ENCODE measurements around the gene CD68.

CD68 gene

DNA sequence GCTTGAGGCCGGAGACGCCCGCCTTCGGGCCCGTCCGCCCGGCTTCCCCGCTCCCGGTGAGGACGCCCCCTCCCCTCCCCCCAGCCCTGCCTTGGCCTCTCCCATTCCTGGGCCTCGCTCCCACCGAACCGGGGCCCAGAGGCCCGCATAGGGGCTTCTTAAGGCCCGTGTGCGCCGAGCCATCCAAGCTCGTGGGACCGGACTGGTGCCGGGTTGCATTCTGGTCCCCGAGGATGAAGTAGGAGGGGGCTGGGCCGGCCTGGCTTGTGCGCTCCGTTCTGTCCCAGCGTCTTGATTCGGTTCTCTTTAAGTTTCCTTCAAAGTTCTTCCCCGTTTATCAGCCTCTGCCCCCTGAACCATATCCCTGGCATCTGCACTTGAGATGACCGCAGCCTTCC lies 17.2 kb upstream of the CD68 start:
- H3K27me3 ChIP-seq (ENCODE audit: control insufficient read depth, insufficient read depth, low read length) = no peaks in the 10 kb centered on the region
- peak overlapping the region; percentile 96 for H3K27ac ChIP-seq
- H3K9ac ChIP-seq = peak overlapping the region; percentile 85
- H3K4me3 ChIP-seq (ENCODE audit: low read depth, low read length) = peak overlapping the region; percentile 87
- peaks cover 31% of the 10 kb centered on the region for H3K4me1 ChIP-seq
- peaks cover 23% of the 10 kb centered on the region for H3K79me2 ChIP-seq
- no peaks in the 10 kb centered on the region for H3K9me3 ChIP-seq (ENCODE audit: control insufficient read depth, low read length)
- H2AFZ ChIP-seq = peak overlapping the region; percentile 93
- no peaks in the 10 kb centered on the region for H3K36me3 ChIP-seq (ENCODE audit: control insufficient read depth, insufficient read depth, low read length)
- H3K4me2 ChIP-seq (ENCODE audit: low read length) = peak overlapping the region; percentile 99
- no peak for TF ChIP-seq CTCF (IDR thresholded peaks at IDR 0.05)

GRCh38 chr17:7563115-7563869 lies 16.1 kb upstream of the CD68 start:
- no peak overlapping the region for H2AFZ ChIP-seq
- H3K4me1 ChIP-seq = peaks cover 24% of the 10 kb centered on the region
- no peak for TF ChIP-seq CTCF (IDR thresholded peaks at IDR 0.05)
- H3K9ac ChIP-seq = no peak overlapping the region
- H3K79me2 ChIP-seq = peaks cover 26% of the 10 kb centered on the region
- H3K4me2 ChIP-seq (ENCODE audit: low read length) = peak overlapping the region; percentile 99
- H3K27me3 ChIP-seq (ENCODE audit: control insufficient read depth, insufficient read depth, low read length) = no peaks in the 10 kb centered on the region
- H3K36me3 ChIP-seq (ENCODE audit: control insufficient read depth, insufficient read depth, low read length) = no peaks in the 10 kb centered on the region
- H3K9me3 ChIP-seq (ENCODE audit: control insufficient read depth, low read length) = no peaks in the 10 kb centered on the region
- H3K4me3 ChIP-seq (ENCODE audit: low read depth, low read length) = peak overlapping the region; percentile 87
- H3K27ac ChIP-seq = no peak overlapping the region

DNA sequence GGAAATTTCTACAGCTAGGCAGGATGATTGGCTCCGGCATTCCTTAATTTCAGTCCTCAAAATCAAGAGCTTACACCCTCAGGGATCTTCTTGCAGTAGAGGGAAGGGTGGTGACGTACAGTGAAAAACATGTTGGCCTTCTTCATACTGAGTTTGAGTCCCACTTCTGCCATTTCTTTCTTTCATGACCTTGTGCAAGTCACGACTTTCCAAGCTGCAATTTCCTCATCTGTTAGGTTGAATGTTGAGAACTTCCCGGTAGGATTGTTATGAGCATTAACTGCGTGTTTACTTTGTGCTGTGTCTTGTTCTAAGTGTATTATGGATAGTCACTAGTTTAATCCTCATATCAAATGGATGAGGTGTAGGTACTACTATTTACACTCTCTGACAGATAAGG lies 9.9 kb upstream of the CD68 start:
- Histone ChIP-seq H3K4me2 (ENCODE audit: low read length) (no peak overlapping the region), H3K4me3 (ENCODE audit: low read depth, low read length) (no peak overlapping the region), H3K79me2 (peaks cover 17% of the 10 kb centered on the region), H3K36me3 (ENCODE audit: control insufficient read depth, insufficient read depth, low read length) (no peaks in the 10 kb centered on the region), H3K27ac (no peak overlapping the region), H3K9me3 (ENCODE audit: control insufficient read depth, low read length) (no peaks in the 10 kb centered on the region), H3K9ac (no peak overlapping the region), H2AFZ (no peak overlapping the region), H3K27me3 (ENCODE audit: control insufficient read depth, insufficient read depth, low read length) (no peaks in the 10 kb centered on the region), H3K4me1 (peaks cover 2% of the 10 kb centered on the region)
- no peak for TF ChIP-seq CTCF (IDR thresholded peaks at IDR 0.05)

DNA sequence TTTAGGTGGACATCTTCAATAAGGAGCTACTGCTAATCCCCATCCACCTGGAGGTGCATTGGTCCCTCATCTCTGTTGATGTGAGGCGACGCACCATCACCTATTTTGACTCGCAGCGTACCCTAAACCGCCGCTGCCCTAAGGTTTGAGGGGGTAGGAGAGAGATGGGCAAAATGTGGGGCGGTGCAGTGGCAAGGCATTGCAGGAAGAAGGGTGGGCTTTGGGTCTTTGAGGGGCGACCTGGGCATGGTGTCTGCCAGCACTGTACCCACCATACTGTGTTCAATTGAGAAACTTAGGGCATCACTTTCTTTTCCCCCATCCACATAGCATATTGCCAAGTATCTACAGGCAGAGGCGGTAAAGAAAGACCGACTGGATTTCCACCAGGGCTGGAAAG lies 9.1 kb upstream of the CD68 start:
- Histone ChIP-seq H3K27ac (no peak overlapping the region), H3K4me3 (ENCODE audit: low read depth, low read length) (no peak overlapping the region), H3K27me3 (ENCODE audit: control insufficient read depth, insufficient read depth, low read length) (no peaks in the 10 kb centered on the region), H3K36me3 (ENCODE audit: control insufficient read depth, insufficient read depth, low read length) (no peaks in the 10 kb centered on the region), H2AFZ (no peak overlapping the region), H3K4me2 (ENCODE audit: low read length) (no peak overlapping the region), H3K4me1 (peaks cover 7% of the 10 kb centered on the region), H3K9ac (no peak overlapping the region), H3K9me3 (ENCODE audit: control insufficient read depth, low read length) (no peaks in the 10 kb centered on the region), H3K79me2 (peaks cover 16% of the 10 kb centered on the region)
- TF ChIP-seq CTCF (IDR thresholded peaks at IDR 0.05) = no peak

GRCh38 chr17:7572338-7572587 lies 7.2 kb upstream of the CD68 start:
- TF ChIP-seq CTCF (IDR thresholded peaks at IDR 0.05) = no peak
- H3K36me3 ChIP-seq (ENCODE audit: control insufficient read depth, insufficient read depth, low read length) = no peaks in the 10 kb centered on the region

More at GRCh38 chr17:7572338-7572587, 7.2 kb upstream of the CD68 start:
- Histone ChIP-seq H3K4me1 (peaks cover 9% of the 10 kb centered on the region), H3K27me3 (ENCODE audit: control insufficient read depth, insufficient read depth, low read length) (no peaks in the 10 kb centered on the region), H3K79me2 (peaks cover 19% of the 10 kb centered on the region), H3K4me3 (ENCODE audit: low read depth, low read length) (peak overlapping the region; percentile 100), H3K4me2 (ENCODE audit: low read length) (peak overlapping the region; percentile 49), H3K27ac (peak overlapping the region; percentile 97), H3K9me3 (ENCODE audit: control insufficient read depth, low read length) (no peaks in the 10 kb centered on the region), H3K9ac (no peak overlapping the region), H2AFZ (peak overlapping the region; percentile 87)

All from parathyroid adenoma (tissue), 2 donors.